Activated naive CD4-positive, alpha-beta T cell treated with anti-CD3 and anti-CD28 coated beads for 36 hours (primary cell): ENCODE data around the gene RGPD4. TPM values are rescaled to one million over a fixed set of nuclear protein-coding genes. Genes with fewer than 3 reads are reported as not detected.

Source experiments
- CTCF ChIA-PET: fragments of 350-600 bp; sonication (Branson Sonifier 250); formaldehyde crosslinking; loops from one replicate; lab custom pipeline; 2021; ENCODE audit warnings: antibody characterized with exemption; lab: Charles Lee
- DNase-seq: peaks from one replicate; pipeline ENCODE4 v3.0.0-alpha.2; 2020
- H3K27ac Mint-ChIP-seq: one replicate; pipeline ENCODE4 v1.8.0; 2021; ENCODE audit warnings: mild to moderate bottlenecking, mixed read lengths
- H3K27me3 Mint-ChIP-seq: one replicate; pipeline ENCODE4 v1.8.0; 2021; ENCODE audit warnings: low read depth, mixed read lengths
- H3K36me3 Mint-ChIP-seq: one replicate; pipeline ENCODE4 v1.8.0; 2021; ENCODE audit warnings: low read depth, mixed read lengths
- H3K4me1 Mint-ChIP-seq: one replicate; pipeline ENCODE4 v1.8.0; 2021; ENCODE audit warnings: low read depth, mixed read lengths
- H3K4me3 Mint-ChIP-seq: one replicate; pipeline ENCODE4 v1.8.0; 2021; ENCODE audit warnings: mild to moderate bottlenecking, moderate library complexity, mixed read lengths
- H3K9me3 Mint-ChIP-seq: one replicate; pipeline ENCODE4 v1.8.0; 2021; ENCODE audit warnings: mixed read lengths
- intact Hi-C: fragments of 100-400 bp; cut with micrococcal nuclease; formaldehyde crosslinking; loops from one replicate; pipeline ENCODE4 v1.15.1; 2023
- total RNA-seq, 2 experiments: library from RNA; stranded (reverse); gene quantifications; one replicate each; pipeline ENCODE4 v1.2.3, GENCODE V29; 2021

Gene RGPD4
- total RNA-seq, 2 experiments from 2014 or later, result 0.07 to 0.19 TPM

GRCh38 chr2:107936433-107937359 lies 110.0 kb downstream of the RGPD4 start:
- Mint-ChIP-seq H3K9me3 (no peaks in the 10 kb centered on the region), H3K36me3 (no peaks in the 10 kb centered on the region), H3K27me3 (peaks cover 14% of the 10 kb centered on the region), H3K4me3 (no peak overlapping the region), H3K4me1 (no peaks in the 10 kb centered on the region), H3K27ac (no peak overlapping the region)
- intact Hi-C loops, result loop anchor here (2.0 to 5.0 kb wide), 3 partner anchors 246 to 706 kb away; no protein-coding TSS in a partner anchor
- peak; percentile 12 for DNase-seq
- CTCF ChIA-PET, result interaction anchor here (0.5 to 1.7 kb wide), 6 partner anchors 10 to 928 kb away, joined by 3 to 6 read pairs (median 4); no protein-coding TSS in a partner anchor

Other genes starting within 250 kb of the RGPD4 start
- gene SLC5A7, start 159.6 kb downstream of the RGPD4 start, total RNA-seq, result not detected